RKO (cell line): ENCODE results near the gene COA4.
"Not testable (repeated sequence)": the region's sequence is repeated elsewhere in the genome, so short reads cannot be mapped to it uniquely, and the experiment has no call there.

ENCODE experiments used
- DNase-seq: peaks from one replicate; pipeline ENCODE4 v3.0.0-alpha.2; 2016; ENCODE audit warnings: low spot score

COA4 gene

DNA sequence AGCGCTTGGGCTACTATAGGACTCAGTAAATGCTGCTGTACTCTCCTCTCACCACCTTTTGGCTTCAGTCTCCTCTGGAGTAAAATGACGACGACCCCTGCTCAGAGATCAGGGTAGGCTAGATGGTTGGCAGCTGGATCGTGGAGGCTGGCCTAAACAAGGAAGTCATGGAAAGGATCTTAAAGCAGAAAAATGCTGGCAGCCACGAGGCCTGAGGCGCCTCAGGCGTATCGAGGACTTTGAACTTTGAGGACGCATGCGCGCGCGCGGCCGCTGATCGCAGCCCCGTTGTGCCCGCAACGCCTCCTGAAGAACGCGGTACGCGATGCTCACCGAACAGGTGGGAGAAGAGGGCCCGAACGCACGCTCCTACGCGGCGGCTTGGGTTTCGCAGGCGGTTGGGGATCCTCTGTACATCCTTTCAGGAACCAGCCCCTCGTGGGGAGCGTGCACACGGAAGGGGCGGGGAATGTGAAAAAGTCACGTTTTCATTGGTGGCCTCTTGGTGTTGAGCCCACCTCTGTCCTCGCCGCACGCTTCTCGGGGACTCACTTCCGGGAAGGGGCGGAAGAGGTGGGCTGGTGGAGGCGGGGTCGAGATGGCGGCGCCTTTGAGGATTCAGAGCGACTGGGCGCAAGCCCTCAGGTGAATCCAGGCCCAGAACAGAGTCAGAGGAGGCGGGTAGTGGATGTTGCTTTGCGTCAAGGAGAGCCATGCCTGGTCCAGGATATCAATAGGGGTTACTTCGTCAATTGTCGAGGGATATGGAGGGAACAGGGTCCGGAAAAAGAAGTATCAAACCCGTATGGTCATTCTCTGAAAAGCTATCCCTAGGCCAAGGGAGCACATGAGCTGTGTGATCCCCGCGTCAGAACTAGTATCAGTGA is at the start of gene COA4, which contains the start of gene PAAF1:
TSS of gene COA4 (minus strand) at position 423 of the 887 bp plus-strand sequence. CDS start 3,468 bp downstream, outside the sequence.
TSS of gene PAAF1 (plus strand) at position 576 of the 887 bp plus-strand sequence. CDS start at position 599, 23 bp downstream.
- peak; percentile 96 for DNase-seq

DNA sequence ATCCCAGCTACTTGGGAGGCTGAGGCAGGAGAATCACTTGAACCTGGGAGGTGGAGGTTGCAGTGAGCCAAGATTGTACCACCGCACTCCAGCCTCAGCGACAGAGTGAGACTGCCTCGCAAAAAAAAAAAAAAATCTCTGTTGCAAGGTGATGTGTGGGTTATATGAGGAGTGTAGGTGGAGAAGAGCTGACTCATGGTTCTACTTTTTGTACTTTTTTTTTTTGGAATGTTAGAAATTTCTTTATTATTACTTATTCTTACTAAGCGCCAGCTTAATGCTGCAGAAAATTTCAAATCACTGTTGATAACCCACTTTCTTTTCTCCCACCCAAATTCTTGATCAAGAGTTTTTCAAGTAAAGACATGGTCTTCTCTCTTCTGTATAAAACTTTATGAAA is 44.5 kb upstream of the COA4 start:
- no peak for DNase-seq

DNA sequence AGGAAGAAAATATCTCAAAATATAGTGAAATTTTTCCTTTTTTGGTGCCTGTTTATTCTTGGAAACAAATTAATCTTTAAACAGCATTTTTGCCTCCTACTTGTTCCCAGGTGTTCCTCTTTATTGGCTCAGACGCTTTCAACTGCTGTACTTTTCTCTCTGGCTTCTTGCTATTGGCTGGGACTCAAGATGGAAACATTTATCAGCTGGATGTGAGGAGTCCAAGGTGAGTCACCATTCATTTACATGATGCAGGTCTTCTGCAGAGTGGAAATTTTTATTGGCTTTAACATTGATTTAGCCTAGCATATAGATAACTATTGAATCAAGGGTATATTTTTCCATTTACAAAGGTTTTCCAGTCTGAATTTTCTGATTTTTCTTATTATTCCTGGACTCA is 39.8 kb upstream of the COA4 start:
- DNase-seq = peak; percentile 39

DNA sequence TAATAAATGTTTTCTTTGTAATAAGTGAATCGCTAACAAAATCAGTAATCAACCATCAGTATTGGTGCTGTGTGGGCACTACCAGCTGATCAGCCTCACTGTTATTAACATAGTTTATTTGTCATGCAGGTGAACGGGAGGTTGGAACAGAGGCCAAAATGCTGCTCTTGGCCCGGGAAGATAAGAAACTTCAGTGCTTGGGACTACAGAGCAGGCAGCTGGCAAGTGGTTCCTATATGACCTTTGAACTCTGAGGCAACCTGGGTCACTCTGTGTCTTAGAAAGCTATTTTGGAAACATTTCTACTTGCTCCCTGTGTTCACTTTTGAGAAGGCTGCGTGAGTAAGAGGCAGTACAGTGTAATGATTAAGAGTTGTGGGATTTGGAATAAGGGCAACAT is 37.6 kb upstream of the COA4 start:
- DNase-seq = no peak

DNA sequence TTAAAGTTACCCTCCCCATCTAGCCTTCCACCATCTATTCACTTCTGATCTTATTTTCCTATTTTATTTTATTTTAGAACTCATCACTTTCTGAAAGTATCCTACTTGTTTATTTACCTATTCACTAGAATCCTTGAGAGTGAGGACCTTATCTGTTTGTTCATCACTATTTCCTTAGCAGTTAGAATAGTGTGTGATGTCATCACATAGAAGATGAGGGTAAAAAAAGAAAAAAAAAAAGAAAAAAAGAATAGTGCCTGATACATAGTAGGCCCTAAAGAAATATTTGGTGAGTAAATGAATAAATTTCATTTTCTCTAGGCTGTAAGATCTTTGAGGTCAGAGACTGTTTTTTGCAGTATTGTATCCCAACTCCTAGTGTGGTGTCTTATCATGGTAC is 36.8 kb upstream of the COA4 start:
- no peak for DNase-seq

DNA sequence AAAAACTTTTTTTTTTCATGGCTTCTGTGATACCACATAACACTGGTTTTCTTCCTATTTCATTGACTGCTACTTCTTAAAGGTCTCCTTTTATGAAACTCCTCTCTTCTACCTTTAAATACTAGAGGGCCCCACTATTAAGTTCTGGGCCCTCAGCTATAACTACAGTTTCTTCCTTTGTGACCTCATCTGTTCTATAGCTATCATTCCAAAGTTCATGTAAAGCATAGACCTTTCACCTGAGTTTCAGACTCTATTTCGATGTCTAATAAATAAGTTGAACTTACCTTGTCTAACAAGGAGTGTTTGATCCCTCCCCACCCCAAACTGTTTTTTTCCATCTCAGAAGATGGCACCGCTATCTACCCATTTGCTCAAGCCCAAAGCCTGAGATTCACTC is 35.4 kb upstream of the COA4 start:
- no peak for DNase-seq

DNA sequence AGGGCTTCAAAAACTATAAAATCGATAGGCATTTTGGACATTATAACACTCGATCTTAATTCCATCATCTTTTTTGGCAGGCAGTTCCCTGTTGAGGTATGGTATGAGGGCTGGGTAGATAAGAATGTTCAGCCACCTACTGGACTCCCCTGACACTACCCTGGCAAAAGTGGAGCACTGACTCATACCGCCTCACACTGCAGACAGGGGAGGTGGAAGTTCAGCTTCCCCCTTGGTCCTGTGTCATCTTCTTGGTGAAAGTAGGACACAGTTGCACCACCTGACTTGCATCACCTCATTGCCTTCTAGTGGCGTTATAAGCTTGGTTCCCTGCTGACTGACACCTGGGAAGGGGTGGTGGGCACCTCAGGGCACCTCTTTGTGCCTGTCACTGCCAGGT is 30.5 kb upstream of the COA4 start:
- peak; percentile 72 for DNase-seq

DNA sequence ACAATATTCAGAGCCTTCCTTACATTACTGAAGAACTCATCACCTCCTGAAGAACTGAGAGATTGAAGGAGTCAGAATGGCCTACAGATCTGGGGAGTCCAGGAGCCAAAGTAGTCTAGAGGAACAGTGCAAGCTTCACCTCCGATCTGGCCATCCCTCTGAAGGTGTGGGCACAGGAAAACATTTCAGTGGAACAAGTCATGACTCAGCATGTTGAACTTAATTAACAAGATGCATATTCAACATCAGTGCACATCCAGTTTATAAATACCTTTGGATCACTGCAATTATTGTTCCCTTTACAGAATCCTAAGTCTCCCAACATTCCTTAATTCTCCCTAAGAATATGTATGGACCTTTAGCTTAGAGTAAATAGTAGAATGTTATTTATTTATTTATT is 25.7 kb upstream of the COA4 start:
- DNase-seq = no peak

DNA sequence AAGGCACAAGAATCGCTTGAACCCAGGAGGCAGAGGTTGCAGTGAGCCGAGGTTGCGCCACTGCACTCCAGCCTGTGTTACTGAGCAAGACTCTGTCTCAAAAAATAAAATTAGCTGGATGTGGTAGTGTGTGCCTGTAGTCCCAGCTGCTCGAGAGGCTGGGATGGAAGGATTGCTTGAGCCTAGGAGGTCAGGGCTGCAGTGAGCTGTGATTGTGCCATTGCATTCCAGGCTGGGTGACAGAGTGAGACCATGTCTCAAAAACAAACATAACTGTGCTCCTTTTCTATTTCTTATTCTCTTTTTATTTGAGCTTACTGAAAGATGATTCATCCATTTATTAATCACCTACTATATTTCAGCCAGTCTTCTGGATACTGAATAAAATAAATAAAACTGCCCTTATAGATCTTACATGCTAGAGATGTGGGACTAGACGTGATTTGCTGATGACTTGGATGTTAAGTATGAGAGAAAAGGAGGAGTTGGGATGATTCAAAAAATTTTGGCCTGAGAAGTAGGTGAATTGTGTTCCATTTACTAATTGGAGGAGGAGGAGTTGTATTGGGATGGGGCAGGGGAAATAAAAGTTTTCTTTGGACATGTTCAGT is 18.2 kb upstream of the COA4 start:
- no peak for DNase-seq

DNA sequence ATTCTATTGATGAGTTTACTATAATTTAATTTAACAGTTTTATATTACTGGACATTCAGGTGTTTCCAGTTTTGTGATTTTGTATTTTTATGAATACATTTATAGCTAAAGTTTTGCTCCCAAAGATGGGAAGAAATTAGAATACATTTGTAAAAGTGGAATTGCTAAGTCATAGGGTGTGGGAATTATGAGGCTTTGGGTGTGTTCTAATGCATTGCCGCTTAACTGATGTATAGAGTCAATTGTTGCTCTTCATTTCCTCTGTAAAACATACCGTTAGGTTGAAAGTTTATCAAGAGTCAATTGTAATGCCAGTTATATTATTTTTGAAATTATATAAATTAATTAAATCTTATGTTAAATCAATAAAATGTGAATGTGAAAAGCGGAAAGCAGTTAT is 16.4 kb upstream of the COA4 start:
- no peak for DNase-seq

DNA sequence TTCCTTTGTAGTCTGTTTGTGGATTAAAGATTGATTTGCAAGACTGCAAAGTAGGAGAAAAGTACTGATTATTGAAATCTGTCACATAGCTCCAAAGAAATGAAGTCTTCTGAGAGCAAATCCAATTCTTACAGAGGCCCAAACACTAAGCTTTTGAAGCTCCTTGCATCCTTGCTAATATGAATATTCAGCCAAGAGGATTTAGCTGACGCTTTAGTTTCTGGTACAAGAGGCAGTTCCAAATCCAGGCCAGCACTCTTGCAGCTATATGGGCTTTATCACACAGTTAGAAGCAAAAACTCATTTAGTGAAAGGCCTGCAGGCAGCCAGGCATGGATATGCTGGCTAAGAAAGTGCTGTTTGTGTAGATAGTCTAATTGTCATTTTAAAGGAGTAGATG is 12.9 kb upstream of the COA4 start:
- no peak for DNase-seq

DNA sequence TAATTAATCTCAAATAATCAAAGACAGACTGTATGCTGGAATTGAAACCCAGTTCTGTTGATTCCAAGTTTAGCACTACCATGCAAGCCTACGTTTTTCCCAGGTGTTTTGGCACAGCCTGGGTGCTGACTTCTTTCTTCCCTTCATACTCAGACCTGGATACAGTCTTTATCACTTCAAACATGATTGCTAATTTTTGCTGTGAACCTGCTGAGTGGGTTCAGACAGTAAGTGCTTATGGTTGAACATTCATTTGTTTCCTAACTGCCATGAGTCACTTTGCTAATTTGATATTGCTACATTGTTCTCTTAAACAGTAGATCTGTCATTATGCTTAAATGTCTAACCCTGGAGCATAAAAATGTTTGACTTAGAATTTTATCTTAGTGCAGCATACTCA is 12.4 kb upstream of the COA4 start:
- no peak for DNase-seq

DNA sequence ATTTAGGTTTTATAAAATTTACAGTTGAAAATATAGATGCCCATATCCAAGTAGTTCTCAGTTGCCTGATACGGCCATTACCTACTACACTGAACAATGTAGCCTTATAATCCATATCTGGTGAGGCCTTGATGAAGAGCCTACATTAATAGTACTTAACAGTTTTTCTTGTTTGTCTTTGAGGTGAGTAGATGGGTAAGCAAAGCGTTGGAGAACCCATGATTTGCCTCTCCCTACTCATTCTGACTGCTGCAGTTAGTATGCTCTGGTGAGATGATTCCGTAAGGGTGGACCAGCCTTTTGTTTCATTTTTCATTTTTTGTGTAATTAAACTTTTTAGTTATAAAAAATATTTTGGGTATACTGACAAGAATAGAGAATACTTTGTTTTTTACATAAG is 11.6 kb upstream of the COA4 start:
- DNase-seq = no peak

DNA sequence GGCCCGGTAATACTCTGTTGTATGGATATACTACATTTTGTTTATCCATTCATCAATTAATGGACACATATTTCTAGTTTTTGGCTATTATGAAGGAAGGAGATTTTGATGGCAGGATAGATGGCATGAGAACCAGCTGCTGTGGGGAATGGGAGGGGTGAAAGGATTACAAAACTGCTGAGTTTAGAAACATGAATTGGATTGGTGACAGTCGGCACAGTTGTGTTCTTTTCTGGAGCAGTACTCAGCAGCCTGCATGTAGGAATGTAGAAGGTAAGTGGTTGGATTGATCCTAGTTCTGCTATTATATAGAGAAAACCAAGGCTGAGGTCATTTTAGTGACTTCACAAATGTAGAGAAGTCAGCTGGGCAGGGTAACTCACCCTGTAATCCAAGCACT is 7.2 kb upstream of the COA4 start:
- DNase-seq = no peak

DNA sequence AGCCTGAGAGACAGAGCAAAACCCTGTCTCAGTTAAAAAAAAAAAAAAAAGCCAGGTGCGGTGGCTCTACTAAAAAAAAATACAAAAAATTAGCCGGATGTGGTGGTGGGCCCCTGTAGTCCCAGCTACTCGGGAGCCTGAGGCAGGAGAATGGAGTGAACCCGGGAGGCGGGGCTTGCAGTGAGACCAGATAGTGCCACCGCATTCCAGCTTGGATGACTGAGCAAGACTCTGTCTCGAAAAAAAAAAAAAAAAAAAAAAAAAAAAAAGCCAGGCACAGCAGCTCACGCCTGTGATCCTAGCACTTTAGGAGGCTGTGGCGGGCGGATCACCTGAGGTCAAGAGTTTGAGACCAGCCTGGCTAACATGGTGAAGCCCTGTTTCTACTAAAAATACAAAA is 3.8 kb upstream of the COA4 start:
- not testable (repeated sequence) for DNase-seq

DNA sequence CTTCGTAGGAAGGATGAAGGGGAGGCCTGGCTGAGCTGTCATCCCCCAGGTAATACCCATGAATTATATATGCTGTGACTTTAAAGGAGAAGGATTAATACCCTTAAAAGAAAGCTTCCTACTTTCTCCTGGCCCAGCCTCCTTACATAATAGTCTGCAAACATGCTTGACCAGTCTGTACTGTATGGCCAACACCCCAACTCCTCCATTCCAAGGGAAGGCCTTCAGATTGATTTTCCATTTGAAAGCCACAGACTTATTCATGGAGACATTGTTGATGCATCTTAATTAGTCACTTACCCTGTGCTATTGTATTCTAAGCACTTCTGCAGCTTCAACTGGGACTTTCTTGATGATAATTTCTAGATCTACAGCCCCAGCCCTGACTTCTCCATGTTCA is 2.1 kb upstream of the COA4 start:
- no peak for DNase-seq

DNA sequence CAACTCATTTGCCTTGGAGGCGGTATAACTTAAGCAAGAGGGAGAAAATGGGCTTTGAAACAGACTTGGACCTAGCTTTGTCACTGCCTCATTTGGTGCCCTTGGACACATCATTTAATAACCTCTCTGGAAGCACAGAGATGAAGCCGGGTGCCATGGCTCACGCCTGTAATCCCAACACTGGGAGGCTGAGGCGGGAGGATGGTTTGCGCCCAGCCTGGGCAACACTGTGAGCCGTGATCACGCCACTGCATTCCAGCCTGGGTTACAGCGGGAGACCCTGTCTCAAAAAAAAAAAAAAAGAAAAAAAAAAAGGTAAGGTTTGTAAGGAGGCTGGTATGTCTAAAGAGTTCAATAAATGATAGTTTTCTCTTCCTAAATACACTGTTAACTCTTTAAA is 806 bp downstream of the COA4 start:
- DNase-seq = peak; percentile 35

DNA sequence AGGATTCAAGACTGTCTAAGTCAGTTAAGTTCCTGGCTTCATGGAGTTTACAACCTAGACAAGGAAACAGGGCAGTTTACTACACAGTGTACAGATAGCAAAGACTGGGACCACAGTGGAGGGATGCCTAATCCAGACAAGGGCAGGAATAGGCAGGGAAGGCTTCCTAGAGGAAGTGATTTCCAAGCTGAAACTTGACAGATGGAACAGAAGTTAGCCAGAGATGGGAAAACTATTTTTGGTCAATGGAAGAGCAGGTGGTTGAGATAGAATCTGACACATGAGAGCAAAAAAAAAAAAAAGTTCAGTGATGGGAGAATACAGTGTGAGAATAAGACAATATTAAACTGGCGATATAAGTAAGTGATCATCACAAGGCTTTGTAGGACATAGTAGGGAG is 1.3 kb downstream of the COA4 start:
- no peak for DNase-seq

DNA sequence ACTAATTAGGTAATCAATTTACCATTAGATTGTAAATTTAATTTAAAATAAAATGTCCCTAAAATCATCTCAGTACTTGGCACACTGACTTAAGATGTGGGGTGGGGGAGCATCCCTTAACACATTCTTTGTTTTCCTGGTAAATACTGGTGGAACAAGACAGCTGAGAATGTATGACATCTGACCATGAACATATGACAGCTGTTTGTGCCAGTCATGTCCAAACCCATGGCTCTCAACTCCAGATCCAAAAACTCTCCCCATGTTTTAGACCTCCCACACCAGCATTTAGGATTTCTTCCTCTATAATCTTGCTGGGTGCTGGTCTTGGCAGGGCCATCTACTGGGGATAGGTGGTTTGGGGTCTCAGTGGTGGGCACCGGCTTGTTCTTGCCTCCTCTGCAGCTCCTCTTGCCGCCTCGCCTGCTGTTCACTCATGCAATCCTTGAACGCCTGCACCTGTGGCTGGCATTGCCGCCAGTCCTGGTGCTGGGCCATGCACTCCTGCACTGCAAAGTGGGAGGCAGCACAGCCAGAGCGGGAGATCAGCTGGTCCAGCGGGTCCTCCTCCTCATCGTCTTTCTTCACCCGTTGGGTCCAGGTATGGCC is 3.8 kb downstream of the COA4 start:
- no peak for DNase-seq

DNA sequence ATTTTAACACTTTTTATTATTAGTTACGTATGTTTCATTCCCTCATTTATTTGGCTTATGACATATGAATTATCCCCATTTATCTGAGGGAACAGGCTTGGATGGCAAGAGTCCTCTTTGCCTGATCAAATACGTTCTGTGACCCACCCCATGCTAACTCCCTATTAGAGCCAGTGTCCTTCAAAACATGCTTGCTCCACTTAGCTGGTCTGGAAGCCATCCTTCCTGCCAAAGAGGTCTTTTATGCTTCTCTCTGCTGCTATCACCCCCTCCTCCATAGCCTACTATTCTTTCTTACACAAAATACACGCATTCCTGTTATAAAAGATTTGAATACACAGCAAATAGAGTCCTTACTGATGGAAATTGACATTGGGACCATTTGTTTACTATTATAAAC is 6.4 kb downstream of the COA4 start:
- DNase-seq = no peak

DNA sequence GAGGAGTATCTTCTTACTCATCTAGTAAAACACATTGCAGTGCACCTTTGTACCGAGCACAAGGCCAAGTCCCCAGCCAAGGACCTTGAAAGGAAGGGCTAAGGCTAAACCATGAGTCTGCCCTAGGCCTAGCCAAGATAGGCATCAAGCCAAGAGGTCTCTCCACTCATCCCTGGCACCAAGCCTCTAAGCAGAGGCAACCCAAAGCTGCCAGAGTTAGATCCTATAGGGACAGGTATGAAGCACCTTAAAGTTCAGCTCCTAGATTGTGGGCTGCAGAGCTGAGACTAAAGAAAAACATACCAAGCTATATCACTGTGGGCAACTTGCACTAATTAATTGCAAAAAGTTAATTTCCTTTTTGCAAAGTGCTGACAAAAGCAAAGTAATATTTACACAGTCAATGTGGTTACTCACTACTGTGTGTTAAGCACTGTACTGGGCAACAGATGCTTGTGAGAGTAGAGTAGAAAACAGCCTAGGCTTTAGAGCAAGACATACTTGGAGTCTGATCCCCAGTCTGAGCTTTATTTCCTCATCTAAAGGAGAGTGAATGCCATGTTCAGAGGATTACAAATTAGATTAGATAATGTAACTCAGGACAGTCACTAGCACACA is 7.2 kb downstream of the COA4 start:
- no peak for DNase-seq

DNA sequence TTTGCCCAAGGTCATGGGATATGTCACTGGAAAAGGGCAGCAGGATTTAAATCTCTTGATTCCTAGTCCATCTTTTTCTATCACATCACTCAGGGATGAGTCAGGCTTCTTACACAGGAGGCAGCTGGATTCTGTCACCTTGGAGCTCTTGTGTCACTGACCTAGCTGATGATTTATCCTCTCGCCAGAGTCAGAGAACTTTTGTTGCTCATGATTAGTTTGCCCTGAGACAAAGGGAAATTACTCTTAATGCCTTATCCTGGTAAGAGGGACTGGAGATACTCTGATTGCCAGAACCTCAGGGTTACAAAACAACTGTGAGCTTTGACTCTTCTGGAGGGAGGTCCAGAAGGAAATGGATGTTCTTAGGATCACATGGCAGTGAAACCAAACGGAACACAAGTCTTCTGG is 10.1 kb downstream of the COA4 start:
- DNase-seq = peak; percentile 94

DNA sequence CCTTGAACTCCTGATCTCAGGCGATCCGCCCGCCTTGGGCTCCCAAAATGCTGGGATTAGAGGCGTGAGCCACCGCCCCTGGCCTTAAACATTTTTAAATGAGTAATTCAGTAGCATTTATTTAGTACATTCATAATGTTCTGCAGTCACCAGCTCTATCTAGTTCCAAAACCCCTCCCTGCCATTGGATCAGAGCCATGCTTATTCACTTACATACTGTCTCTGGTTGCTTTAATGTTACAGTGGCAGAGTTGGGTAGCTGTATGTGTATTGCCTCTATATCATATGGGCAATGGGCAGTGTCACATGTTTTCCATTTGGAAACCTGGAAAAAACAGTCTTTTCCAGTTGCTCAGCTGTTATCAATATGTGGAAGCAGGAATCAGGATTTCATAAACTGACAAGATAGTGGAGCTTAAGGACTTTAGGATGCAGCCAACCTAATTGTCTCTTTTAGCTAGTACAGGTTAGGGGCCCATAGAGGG is 10.5 kb downstream of the COA4 start:
- no peak for DNase-seq
